ENCODE results near the gene DCDC1.
"Not testable (repeated sequence)": the region's sequence is repeated elsewhere in the genome, so short reads cannot be mapped to it uniquely, and the experiment has no call there.

DCDC1 gene

GRCh38 chr11:31361743-31362142 lies 7.8 kb downstream of the DCDC1 start:
- H3K9me3 Mint-ChIP-seq, result no peaks in the 10 kb centered on the region

GRCh38 chr11:31355817-31356216 lies 13.7 kb downstream of the DCDC1 start:
- DNase-seq, result no peak
- Mint-ChIP-seq H3K4me3 (no peak overlapping the region), H3K27ac (no peak overlapping the region), H3K36me3 (no peaks in the 10 kb centered on the region), H3K9me3 (no peaks in the 10 kb centered on the region), H3K27me3 (no peaks in the 10 kb centered on the region), H3K4me1 (no peaks in the 10 kb centered on the region)
- CTCF ChIA-PET, result interaction anchor here (1.7 kb wide), 1 partner anchor 13 kb away, joined by 3 read pairs; no protein-coding TSS in a partner anchor

More at GRCh38 chr11:31361743-31362142, 7.8 kb downstream of the DCDC1 start:
- no peak for DNase-seq
- H3K27me3 Mint-ChIP-seq, result no peaks in the 10 kb centered on the region
- H3K4me1 Mint-ChIP-seq, result peaks cover 17% of the 10 kb centered on the region
- peak overlapping the region; percentile 47 for H3K27ac Mint-ChIP-seq
- H3K36me3 Mint-ChIP-seq, result no peaks in the 10 kb centered on the region
- CTCF ChIA-PET, result no interaction called here
- no peak overlapping the region for H3K4me3 Mint-ChIP-seq

GRCh38 chr11:31355131-31355530 lies 14.4 kb downstream of the DCDC1 start:
- CTCF ChIA-PET, result interaction anchor here (1.7 kb wide), 1 partner anchor 14 kb away, joined by 3 read pairs; no protein-coding TSS in a partner anchor
- H3K36me3 Mint-ChIP-seq, result no peaks in the 10 kb centered on the region
- DNase-seq, result no peak
- H3K4me3 Mint-ChIP-seq, result no peak overlapping the region
- H3K9me3 Mint-ChIP-seq, result no peaks in the 10 kb centered on the region
- no peak overlapping the region for H3K27ac Mint-ChIP-seq
- H3K4me1 Mint-ChIP-seq, result no peaks in the 10 kb centered on the region
- H3K27me3 Mint-ChIP-seq, result no peaks in the 10 kb centered on the region

- Mint-ChIP-seq H3K27me3 (no peaks in the 10 kb centered on the region), H3K9me3 (no peaks in the 10 kb centered on the region), H3K4me3 (no peak overlapping the region), H3K27ac (no peak overlapping the region), H3K4me1 (no peaks in the 10 kb centered on the region), H3K36me3 (no peaks in the 10 kb centered on the region)
- no peak for DNase-seq
- CTCF ChIA-PET, result no interaction called here
Observed at GRCh38 chr11:31351168-31351567, 18.4 kb downstream of the DCDC1 start.

- Mint-ChIP-seq H3K36me3 (no peaks in the 10 kb centered on the region), H3K4me3 (no peak overlapping the region)
- peak; percentile 30 for DNase-seq
Observed at GRCh38 chr11:31340903-31341572, 28.5 kb downstream of the DCDC1 start.

GRCh38 chr11:31337806-31338205 lies 31.7 kb downstream of the DCDC1 start:
- Mint-ChIP-seq H3K4me1 (no peaks in the 10 kb centered on the region), H3K36me3 (no peaks in the 10 kb centered on the region), H3K27me3 (no peaks in the 10 kb centered on the region), H3K27ac (no peak overlapping the region), H3K9me3 (no peaks in the 10 kb centered on the region), H3K4me3 (no peak overlapping the region)
- no peak for DNase-seq
- CTCF ChIA-PET, result no interaction called here

More at GRCh38 chr11:31340903-31341572, 28.5 kb downstream of the DCDC1 start:
- Mint-ChIP-seq H3K4me1 (no peaks in the 10 kb centered on the region), H3K27ac (no peak overlapping the region), H3K9me3 (no peaks in the 10 kb centered on the region), H3K27me3 (no peaks in the 10 kb centered on the region)
- CTCF ChIA-PET, result interaction anchor here (0.6 to 2.2 kb wide), 3 partner anchors 24 to 663 kb away, joined by 3 to 5 read pairs (median 5); no protein-coding TSS in a partner anchor

- CTCF ChIA-PET, result no interaction called here
- DNase-seq, result no peak
- no peak overlapping the region for H3K27ac Mint-ChIP-seq
- no peak overlapping the region for H3K4me3 Mint-ChIP-seq
- no peaks in the 10 kb centered on the region for H3K27me3 Mint-ChIP-seq
- no peaks in the 10 kb centered on the region for H3K36me3 Mint-ChIP-seq
- peaks cover 5% of the 10 kb centered on the region for H3K9me3 Mint-ChIP-seq
- peaks cover 6% of the 10 kb centered on the region for H3K4me1 Mint-ChIP-seq
Observed at GRCh38 chr11:31328697-31329096, 40.8 kb downstream of the DCDC1 start.

GRCh38 chr11:31327417-31327816 lies 42.1 kb downstream of the DCDC1 start:
- no peak for DNase-seq
- Mint-ChIP-seq H3K27ac (peak overlapping the region; percentile 12), H3K27me3 (no peaks in the 10 kb centered on the region), H3K9me3 (peaks cover 5% of the 10 kb centered on the region), H3K4me3 (no peak overlapping the region), H3K4me1 (peaks cover 6% of the 10 kb centered on the region), H3K36me3 (no peaks in the 10 kb centered on the region)
- CTCF ChIA-PET, result no interaction called here

GRCh38 chr11:31326470-31327148 lies 42.9 kb downstream of the DCDC1 start:
- Mint-ChIP-seq H3K9me3 (peaks cover 5% of the 10 kb centered on the region), H3K36me3 (no peaks in the 10 kb centered on the region), H3K4me1 (peaks cover 6% of the 10 kb centered on the region), H3K27me3 (no peaks in the 10 kb centered on the region), H3K4me3 (no peak overlapping the region), H3K27ac (no peak overlapping the region)
- CTCF ChIA-PET, result no interaction called here
- DNase-seq, result no peak

- Mint-ChIP-seq H3K36me3 (no peaks in the 10 kb centered on the region), H3K4me1 (peaks cover 6% of the 10 kb centered on the region), H3K27ac (no peak overlapping the region), H3K4me3 (no peak overlapping the region), H3K27me3 (no peaks in the 10 kb centered on the region), H3K9me3 (no peaks in the 10 kb centered on the region)
- no peak for DNase-seq
- CTCF ChIA-PET, result no interaction called here
Observed at GRCh38 chr11:31325160-31325559, 44.4 kb downstream of the DCDC1 start.

GRCh38 chr11:31323145-31323544 lies 46.4 kb downstream of the DCDC1 start:
- H3K27me3 Mint-ChIP-seq, result no peaks in the 10 kb centered on the region
- CTCF ChIA-PET, result no interaction called here
- H3K27ac Mint-ChIP-seq, result no peak overlapping the region
- H3K9me3 Mint-ChIP-seq, result no peaks in the 10 kb centered on the region
- no peak for DNase-seq
- H3K4me3 Mint-ChIP-seq, result no peak overlapping the region
- H3K4me1 Mint-ChIP-seq, result peaks cover 6% of the 10 kb centered on the region
- no peaks in the 10 kb centered on the region for H3K36me3 Mint-ChIP-seq

- H3K27me3 Mint-ChIP-seq, H3K9me3 Mint-ChIP-seq, CTCF ChIA-PET, H3K36me3 Mint-ChIP-seq, DNase-seq, H3K27ac Mint-ChIP-seq, H3K4me1 Mint-ChIP-seq, H3K4me3 Mint-ChIP-seq: not testable (repeated sequence)
Observed at GRCh38 chr11:31321494-31321893, 48.0 kb downstream of the DCDC1 start.

GRCh38 chr11:31303644-31304180 lies 65.8 kb downstream of the DCDC1 start:
- H3K27me3 Mint-ChIP-seq, result no peaks in the 10 kb centered on the region
- DNase-seq, result no peak
- H3K4me3 Mint-ChIP-seq, result no peak overlapping the region
- H3K27ac Mint-ChIP-seq, result no peak overlapping the region
- no peaks in the 10 kb centered on the region for H3K4me1 Mint-ChIP-seq
- no peaks in the 10 kb centered on the region for H3K36me3 Mint-ChIP-seq
- CTCF ChIA-PET, result no interaction called here
- H3K9me3 Mint-ChIP-seq, result no peaks in the 10 kb centered on the region

GRCh38 chr11:31301549-31302510 lies 67.7 kb downstream of the DCDC1 start:
- CTCF ChIA-PET, result no interaction called here
- Mint-ChIP-seq H3K36me3 (no peaks in the 10 kb centered on the region), H3K4me1 (no peaks in the 10 kb centered on the region), H3K4me3 (no peak overlapping the region), H3K9me3 (no peaks in the 10 kb centered on the region), H3K27me3 (no peaks in the 10 kb centered on the region), H3K27ac (no peak overlapping the region)
- no peak for DNase-seq
